B cell (primary cell): ENCODE data around the gene CD300LG. TPM values are rescaled to one million over a fixed set of nuclear protein-coding genes. Genes with fewer than 3 reads are reported as not detected.

Source experiments
- ATAC-seq: fragments of 200-7000 bp; cut with Tn5 transposase; one replicate; pipeline ENCODE4 v1.10.0; 2021; ENCODE audit warnings: low read depth, mild to moderate bottlenecking, moderate number of reproducible peaks, moderate library complexity
- CTCF ChIA-PET: fragments of 350-600 bp; sonication (Branson Sonifier 250); formaldehyde crosslinking; loops from one replicate; lab custom pipeline; 2021; ENCODE audit warnings: antibody characterized with exemption, inconsistent platforms; lab: Charles Lee
- POLR2A ChIA-PET: fragments of 350-600 bp; sonication (Branson Sonifier 250); formaldehyde crosslinking; loops from one replicate; lab custom pipeline; 2021; ENCODE audit warnings: antibody characterized with exemption; lab: Charles Lee
- DNase-seq: peaks from one replicate; pipeline ENCODE4 v3.0.0; 2013
- H2AFZ ChIP-seq: 2 replicates; pipeline ENCODE4 v1.6.1; 2012; ENCODE audit warnings: mild to moderate bottlenecking, low read depth, low read length; ENCODE audit not compliant: insufficient read depth, poor library complexity, severe bottlenecking
- H3K27ac ChIP-seq, 2 donors: 1 replicate in 1 of 2; 2 replicates in 1 of 2; pipeline ENCODE4 v1.5.1; 2012 to 2013; ENCODE audit warnings: low read length in 2 of 2, mild to moderate bottlenecking in 2 of 2, moderate library complexity in 1 of 2
- H3K27me3 ChIP-seq, 4 experiments: fragments of 200-600 bp in 1 of 4; sonication (generic) in 1 of 4; replicated peaks in 1 of 4; 1 replicate in 2 of 4; 2 replicates in 2 of 4; pipeline versions ENCODE4 v1.6.1 to v1.7.0; 2013 to 2016; ENCODE audit warnings: low read length in 3 of 4, mild to moderate bottlenecking in 2 of 4, mixed read lengths in 1 of 4, moderate library complexity in 1 of 4; ENCODE audit not compliant: insufficient read depth in 4 of 4, control insufficient read depth in 3 of 4; ENCODE audit errors: control extremely low read depth in 1 of 4
- H3K36me3 ChIP-seq, 2 experiments: replicated peaks in 1 of 2; 1 replicate in 1 of 2; 2 replicates in 1 of 2; pipeline versions ENCODE4 v1.6.1 to v1.7.1; 2013; ENCODE audit warnings: low read length in 1 of 2; ENCODE audit not compliant: insufficient read depth in 2 of 2, control insufficient read depth in 1 of 2; ENCODE audit errors: control extremely low read depth in 1 of 2, extremely low read depth in 1 of 2
- H3K4me1 ChIP-seq, 2 donors: fragments of 200-600 bp in 1 of 2; sonication (generic) in 1 of 2; 1 replicate in 1 of 2; 2 replicates in 1 of 2; pipeline versions ENCODE4 v1.5.1 to v1.6.1; 2013 to 2017; ENCODE audit warnings: low read length in 2 of 2; ENCODE audit not compliant: control insufficient read depth in 2 of 2, insufficient read depth in 2 of 2
- H3K4me2 ChIP-seq: replicated peaks from 2 replicates; pipeline ENCODE3; 2012; ENCODE audit warnings: mild to moderate bottlenecking, low read depth, low read length; ENCODE audit not compliant: poor library complexity, severe bottlenecking
- H3K4me3 ChIP-seq, 5 experiments: fragments of 200-600 bp in 1 of 5; sonication (generic) in 1 of 5; 1 replicate in 3 of 5; 2 replicates in 2 of 5; pipeline versions ENCODE4 v1.5.1 to v1.7.0; 2011 to 2016; ENCODE audit warnings: low read length in 4 of 5, mild to moderate bottlenecking in 4 of 5, low read depth in 2 of 5, control low read depth in 1 of 5, moderate library complexity in 1 of 5; ENCODE audit not compliant: insufficient read depth in 1 of 5; ENCODE audit errors: control extremely low read depth in 1 of 5, extremely low read depth in 1 of 5
- H3K79me2 ChIP-seq: fragments of 200-600 bp; sonication (generic); one replicate; pipeline ENCODE4 v1.6.0; 2016; ENCODE audit warnings: low read length; ENCODE audit not compliant: control insufficient read depth, insufficient read depth
- H3K9ac ChIP-seq: fragments of 200-600 bp; sonication (generic); 2 replicates; pipeline ENCODE4 v1.6.1; 2017; ENCODE audit warnings: mild to moderate bottlenecking, low read length, moderate library complexity
- H3K9me3 ChIP-seq, 3 donors: one replicate each; pipeline versions ENCODE4 v1.6.1 to v1.7.1; 2013; ENCODE audit warnings: low read length in 2 of 3; ENCODE audit not compliant: control insufficient read depth in 2 of 3, insufficient read depth in 1 of 3; ENCODE audit errors: control extremely low read depth in 1 of 3
- H4K20me1 ChIP-seq: 2 replicates; pipeline ENCODE4 v1.6.0; 2012; ENCODE audit warnings: mild to moderate bottlenecking, low read length; ENCODE audit not compliant: insufficient read depth, control insufficient read depth, poor library complexity, severe bottlenecking
- H3K27ac Mint-ChIP-seq: one replicate; pipeline ENCODE4 v1.8.0; 2021; ENCODE audit warnings: mixed read lengths
- H3K27me3 Mint-ChIP-seq: one replicate; pipeline ENCODE4 v1.8.0; 2021; ENCODE audit warnings: mixed read lengths
- H3K4me1 Mint-ChIP-seq: one replicate; pipeline ENCODE4 v1.8.0; 2021; ENCODE audit warnings: mixed read lengths
- H3K4me3 Mint-ChIP-seq: one replicate; pipeline ENCODE4 v1.8.0; 2021; ENCODE audit warnings: mixed read lengths
- H3K9me3 Mint-ChIP-seq: one replicate; pipeline ENCODE4 v1.8.0; 2022; ENCODE audit warnings: mixed read lengths; ENCODE audit not compliant: insufficient read depth
- CTCF ChIP-seq: fragments of 200-600 bp; IDR thresholded peaks from one replicate; pipeline ENCODE4 v1.8.0; 2022; ENCODE audit warnings: antibody characterized with exemption, mild to moderate bottlenecking
- EZH2 ChIP-seq: IDR thresholded peaks from 2 replicates; pipeline ENCODE4 v1.6.1; 2012; ENCODE audit warnings: borderline replicate concordance, low read depth, mild to moderate bottlenecking, moderate library complexity, low read length; ENCODE audit not compliant: insufficient read depth, poor library complexity, severe bottlenecking
- WGBS: methylation state at CpG from one replicate; pipeline ENCODE4 v1.1.5; 2013; ENCODE audit warnings: missing lambda C conversion rate; ENCODE audit not compliant: insufficient coverage; 5-methylcytosine and 5-hydroxymethylcytosine counted together
- intact Hi-C: fragments of 100-400 bp; cut with micrococcal nuclease; formaldehyde crosslinking; loops from one replicate; pipeline ENCODE4 v1.10.0; 2022
- polyA plus RNA-seq: library from polyadenylated mRNA; depleted of rRNA; stranded (reverse); fragments of >200 nt; gene quantifications from 2 replicates; pipeline ENCODE4 v1.2.3, GENCODE V29; 2012
- total RNA-seq, 2 donors: library from RNA; stranded (reverse); fragments of 120-200 nt in 1 of 2; gene quantifications; 1 replicate in 1 of 2; 2 replicates in 1 of 2; pipeline versions ENCODE4 v1.2.3 to v1.2.4, GENCODE V29; 2013 to 2022

Gene CD300LG
- total and polyA plus RNA-seq, 2 donors (not counting 1 experiment from before 2014, with no cell fraction given), result not detected

- Histone ChIP-seq H3K79me2 (no peaks in the 10 kb centered on the region), H3K4me3 (peak overlapping the region in 4 of 5 experiments; percentile 13 to 49 (median 36)), H3K27ac (no peak overlapping the region), H3K9me3 (no peaks in the 10 kb centered on the region), H3K4me2 (peak overlapping the region; percentile 83), H3K4me1 (peaks cover 14 to 16% of the 10 kb centered on the region in 2 donors), H2AFZ (peak overlapping the region; percentile 66), H3K36me3 (no peaks in the 10 kb centered on the region), H4K20me1 (no peaks in the 10 kb centered on the region), H3K9ac (peak overlapping the region; percentile 55), H3K27me3 (peaks cover 0 to 75% (median 16%) of the 10 kb centered on the region in 4 experiments)
- TF ChIP-seq CTCF (no peak), EZH2 (no peak)
- DNase-seq, result peak; percentile 77
- Mint-ChIP-seq H3K4me1 (peaks cover 12% of the 10 kb centered on the region), H3K27me3 (peaks cover 65% of the 10 kb centered on the region), H3K27ac (no peak overlapping the region), H3K9me3 (no peaks in the 10 kb centered on the region), H3K4me3 (peak overlapping the region; percentile 82)
- intact Hi-C loops, result no loop called here
- 4% methylated on average over 27 of the region's 31 CpGs for WGBS
- ChIA-PET POLR2A (interaction anchor here (0.6 kb wide), 1 partner anchor 1165 kb away, joined by 4 read pairs; no protein-coding TSS in a partner anchor), CTCF (interaction anchor here (1.3 to 3.3 kb wide), 2 partner anchors 10 to 22 kb away, joined by 5 to 8 read pairs; no protein-coding TSS in a partner anchor)
- ATAC-seq, result peak; percentile 97
Observed at GRCh38 chr17:43900183-43900857, 53.3 kb downstream of the CD300LG start.
